Smooth muscle cell (in vitro differentiated cells): ENCODE data around the gene CPSF7. TPM values are rescaled to one million over a fixed set of nuclear protein-coding genes. Genes with fewer than 3 reads are reported as not detected.
"Not testable (repeated sequence)": the region's sequence is repeated elsewhere in the genome, so short reads cannot be mapped to it uniquely, and the experiment has no call there.

Experiments
- DNase-seq: peaks from one replicate; lab custom pipeline; 2025; ENCODE audit not compliant: unreplicated experiment; lab: John Stamatoyannopoulos, UW
- H2AFZ ChIP-seq: fragments of 200-600 bp; sonication (generic); 2 replicates; pipeline ENCODE4 v1.6.0; 2016; ENCODE audit warnings: antibody characterized with exemption, low read depth, mild to moderate bottlenecking
- H3F3A ChIP-seq: fragments of 200-600 bp; sonication (generic); 2 replicates; pipeline ENCODE4 v1.6.0; 2017; ENCODE audit warnings: antibody characterized with exemption, low read depth
- H3K27ac ChIP-seq: fragments of 200-600 bp; sonication (generic); 2 replicates; pipeline ENCODE4 v1.5.1; 2016; ENCODE audit warnings: low read depth, mild to moderate bottlenecking
- H3K27me3 ChIP-seq: fragments of 200-600 bp; sonication (generic); 2 replicates; pipeline ENCODE4 v1.6.1; 2016; ENCODE audit warnings: low read depth, mild to moderate bottlenecking
- H3K36me3 ChIP-seq: fragments of 200-600 bp; sonication (generic); 2 replicates; pipeline ENCODE4 v1.5.1; 2016; ENCODE audit warnings: low read depth
- H3K4me1 ChIP-seq: fragments of 200-600 bp; sonication (generic); 2 replicates; pipeline ENCODE4 v1.5.1; 2016; ENCODE audit warnings: low read depth
- H3K4me2 ChIP-seq: fragments of 200-600 bp; sonication (generic); 2 replicates; pipeline ENCODE4 v1.6.0; 2016; ENCODE audit warnings: mild to moderate bottlenecking
- H3K4me3 ChIP-seq: fragments of 200-600 bp; sonication (generic); 2 replicates; pipeline ENCODE4 v1.5.1; 2016; ENCODE audit warnings: mild to moderate bottlenecking
- H3K79me2 ChIP-seq: fragments of 200-600 bp; sonication (generic); 2 replicates; pipeline ENCODE4 v1.6.0; 2016; ENCODE audit warnings: low read depth, mild to moderate bottlenecking
- H3K9ac ChIP-seq: fragments of 200-600 bp; sonication (generic); 2 replicates; pipeline ENCODE4 v1.6.0; 2016; ENCODE audit warnings: low read depth
- H3K9me3 ChIP-seq: fragments of 200-600 bp; sonication (generic); replicated peaks from 2 replicates; pipeline ENCODE4 v1.5.1; 2016; ENCODE audit warnings: low read depth
- H4K20me1 ChIP-seq: fragments of 200-600 bp; sonication (generic); 2 replicates; pipeline ENCODE4 v1.6.0; 2016; ENCODE audit warnings: low read depth
- CTCF ChIP-seq: fragments of 200-600 bp; sonication (generic); IDR thresholded peaks from 2 replicates; pipeline ENCODE4 v1.5.1; 2017; ENCODE audit warnings: borderline replicate concordance, mild to moderate bottlenecking, antibody characterized with exemption; ENCODE audit not compliant: insufficient read depth, poor library complexity, severe bottlenecking
- WGBS: methylation state at CpG from one replicate; pipeline ENCODE4 v1.1.7; 2016; ENCODE audit warnings: low lambda C conversion rate; 5-methylcytosine and 5-hydroxymethylcytosine counted together
- polyA plus RNA-seq: library from polyadenylated mRNA; unstranded; fragments of >200 nt; fragmentation: Nextera tagmentation; extraction: Ambion mirVana; gene quantifications from 2 replicates; pipeline ENCODE4 v1.2.1, GENCODE V29; 2016
- total RNA-seq: library from RNA; depleted of rRNA; stranded (reverse); fragments of >200 nt; gene quantifications from 2 replicates; pipeline ENCODE4 v1.2.3, GENCODE V29; 2014

Gene CPSF7
- total and polyA plus RNA-seq, 2 experiments from 2014 or later = 26.2 to 35.1 TPM

- Histone ChIP-seq H3K27ac (peak overlapping the region; percentile 32), H3K4me1 (peaks cover 4% of the 10 kb centered on the region), H3K79me2 (peaks cover 30% of the 10 kb centered on the region), H3K9ac (no peak overlapping the region), H3K4me3 (no peak overlapping the region), H2AFZ (no peak overlapping the region), H3F3A (peaks cover 24% of the 10 kb centered on the region), H3K27me3 (no peaks in the 10 kb centered on the region), H3K36me3 (no peaks in the 10 kb centered on the region), H4K20me1 (peaks cover 67% of the 10 kb centered on the region), H3K4me2 (no peak overlapping the region), H3K9me3 (no peaks in the 10 kb centered on the region)
- no peak for DNase-seq
- WGBS = 94% methylated on average over 4 of the region's 4 CpGs
- TF ChIP-seq CTCF = no peak
Measured at GRCh38 chr11:61445516-61445915, 15.7 kb upstream of the CPSF7 start.

DNA sequence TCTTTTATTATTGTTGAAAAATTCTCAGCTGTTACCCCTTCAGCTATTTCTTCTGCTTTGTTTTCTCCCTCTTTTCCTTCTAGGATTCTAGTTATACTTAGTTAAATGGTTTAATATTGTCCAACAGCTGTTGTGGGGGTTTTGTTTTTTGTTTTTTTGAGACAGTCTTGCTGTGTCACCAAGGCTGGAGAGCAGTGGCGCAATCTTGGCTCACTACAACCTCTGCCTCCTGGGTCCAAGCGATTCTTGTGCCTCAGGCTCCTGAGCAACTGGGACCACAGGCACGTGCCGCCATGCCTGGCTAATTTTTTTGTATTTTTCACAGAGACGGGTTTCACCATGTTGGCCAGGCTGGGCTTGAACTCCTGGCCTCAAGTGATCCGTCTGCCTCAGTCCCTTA, 12.8 kb upstream of the CPSF7 start:
- H3F3A ChIP-seq = peaks cover 24% of the 10 kb centered on the region
- H3K9ac ChIP-seq = no peak overlapping the region
- peaks cover 4% of the 10 kb centered on the region for H3K4me1 ChIP-seq
- H3K4me3 ChIP-seq = no peak overlapping the region
- no peaks in the 10 kb centered on the region for H3K27me3 ChIP-seq
- no peaks in the 10 kb centered on the region for H3K9me3 ChIP-seq
- no peak overlapping the region for H3K4me2 ChIP-seq
- WGBS = 96% methylated on average over 6 of the region's 6 CpGs
- peaks cover 48% of the 10 kb centered on the region for H3K79me2 ChIP-seq
- no peak for TF ChIP-seq CTCF
- no peak overlapping the region for H2AFZ ChIP-seq
- H3K36me3 ChIP-seq = peaks cover 2% of the 10 kb centered on the region
- DNase-seq = no peak
- H4K20me1 ChIP-seq = peaks cover 77% of the 10 kb centered on the region
- no peak overlapping the region for H3K27ac ChIP-seq

DNA sequence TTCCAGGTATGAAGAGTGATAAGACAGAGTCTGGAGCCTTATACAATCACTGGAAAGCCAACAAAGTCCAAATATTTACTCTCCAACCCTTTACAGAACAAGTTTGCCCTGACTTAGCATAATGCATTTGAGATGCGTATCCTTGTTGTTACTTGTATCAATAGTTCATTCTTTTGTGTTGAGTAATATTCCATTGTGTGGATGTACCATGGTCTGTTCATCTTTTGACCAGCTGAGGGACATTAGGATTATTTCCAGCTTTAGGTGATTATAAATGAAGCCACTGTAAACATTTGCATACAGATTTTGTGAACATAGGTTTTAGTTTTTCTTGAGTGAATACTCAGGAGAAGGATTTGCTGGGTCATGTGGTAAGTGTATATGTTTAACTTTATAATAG, 9.8 kb upstream of the CPSF7 start:
- Histone ChIP-seq H3K27me3 (no peaks in the 10 kb centered on the region), H3K9ac (no peak overlapping the region), H3F3A (peaks cover 11% of the 10 kb centered on the region), H3K4me1 (peaks cover 3% of the 10 kb centered on the region), H4K20me1 (peaks cover 80% of the 10 kb centered on the region), H3K9me3 (no peaks in the 10 kb centered on the region), H3K27ac (no peak overlapping the region), H3K36me3 (peaks cover 6% of the 10 kb centered on the region), H3K79me2 (peaks cover 78% of the 10 kb centered on the region), H3K4me2 (no peak overlapping the region), H2AFZ (no peak overlapping the region), H3K4me3 (no peak overlapping the region)
- DNase-seq = no peak
- no peak for TF ChIP-seq CTCF
- WGBS = 93% methylated on average over 1 of the region's 1 CpG

- peaks cover 86% of the 10 kb centered on the region for H3K79me2 ChIP-seq
- no peaks in the 10 kb centered on the region for H3K9me3 ChIP-seq
- H3K36me3 ChIP-seq = peaks cover 6% of the 10 kb centered on the region
- WGBS = 95% methylated on average over 5 of the region's 5 CpGs
- peaks cover 3% of the 10 kb centered on the region for H3K4me1 ChIP-seq
- no peak overlapping the region for H3K27ac ChIP-seq
- TF ChIP-seq CTCF = no peak
- H4K20me1 ChIP-seq = peaks cover 74% of the 10 kb centered on the region
- no peak overlapping the region for H3K4me2 ChIP-seq
- H3K27me3 ChIP-seq = no peaks in the 10 kb centered on the region
- H3K9ac ChIP-seq = no peak overlapping the region
- H3K4me3 ChIP-seq = no peak overlapping the region
- no peak overlapping the region for H2AFZ ChIP-seq
- H3F3A ChIP-seq = peaks cover under 1% of the 10 kb centered on the region
- no peak for DNase-seq
Measured at GRCh38 chr11:61437496-61437895, 7.7 kb upstream of the CPSF7 start.

DNA sequence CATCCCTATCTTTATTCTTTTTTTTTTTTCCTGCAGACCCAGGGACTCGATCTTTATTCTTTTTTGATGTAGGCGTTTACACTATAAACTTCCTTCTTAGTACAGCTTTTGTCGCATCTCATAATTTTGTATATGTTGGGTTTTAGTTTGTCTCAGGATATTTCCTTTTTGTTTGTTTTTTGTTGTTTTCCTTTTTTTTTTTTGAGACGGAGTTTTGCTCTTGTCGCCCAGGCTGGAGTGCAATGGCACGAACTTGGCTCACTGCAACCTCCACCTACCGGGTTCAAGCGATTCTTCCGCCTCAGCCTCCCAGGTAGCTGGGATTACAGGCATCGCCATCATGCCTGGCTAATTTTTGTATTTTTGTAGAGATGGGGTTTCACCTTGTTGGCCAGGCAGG, 1.1 kb upstream of the CPSF7 start:
- not testable (repeated sequence) for H3K9me3 ChIP-seq
- 79% methylated on average over 10 of the region's 10 CpGs for WGBS

More for the DNA sequence above, 1.1 kb upstream of the CPSF7 start:
- not testable (repeated sequence) for H3K27me3 ChIP-seq, DNase-seq, H3F3A ChIP-seq, H3K36me3 ChIP-seq, H2AFZ ChIP-seq
- Histone ChIP-seq H3K4me3 (peak overlapping the region; percentile 82), H3K9ac (peak overlapping the region; percentile 100), H3K27ac (peak overlapping the region; percentile 100), H3K4me2 (peak overlapping the region; percentile 90), H4K20me1 (peaks cover 29% of the 10 kb centered on the region), H3K79me2 (peaks cover 87% of the 10 kb centered on the region), H3K4me1 (peaks cover 20% of the 10 kb centered on the region)
